Activated CD4-positive, alpha-beta T cell treated with anti-CD3 and anti-CD28 coated beads for 48 hours (primary cell): Measurements from ENCODE around the gene LIPC.

ENCODE experiments used
- DNase-seq: peaks from one replicate; pipeline ENCODE4 v3.0.0-alpha.2; 2020

Gene LIPC

GRCh38 chr15:58501006-58501405 lies 69.2 kb downstream of the LIPC start:
- DNase-seq, result no peak

- no peak for DNase-seq
Observed at GRCh38 chr15:58501636-58502188, 69.9 kb downstream of the LIPC start.

- DNase-seq, result no peak
Observed at GRCh38 chr15:58503139-58504027, 71.6 kb downstream of the LIPC start.

- no peak for DNase-seq
Observed at GRCh38 chr15:58504674-58505234, 73.0 kb downstream of the LIPC start.

- no peak for DNase-seq
Observed at GRCh38 chr15:58505581-58505980, 73.8 kb downstream of the LIPC start.

- DNase-seq, result no peak
Observed at GRCh38 chr15:58506064-58506490, 74.3 kb downstream of the LIPC start.

- DNase-seq, result no peak
Observed at GRCh38 chr15:58506783-58507668, 75.2 kb downstream of the LIPC start.

GRCh38 chr15:58509556-58509955 lies 77.8 kb downstream of the LIPC start:
- DNase-seq, result no peak

GRCh38 chr15:58510715-58511598 lies 79.2 kb downstream of the LIPC start:
- no peak for DNase-seq

- no peak for DNase-seq
Observed at GRCh38 chr15:58511599-58511987, 79.8 kb downstream of the LIPC start.

- DNase-seq, result no peak
Observed at GRCh38 chr15:58512522-58512921, 80.7 kb downstream of the LIPC start.

- no peak for DNase-seq
Observed at GRCh38 chr15:58513008-58513407, 81.2 kb downstream of the LIPC start.

- DNase-seq, result no peak
Observed at GRCh38 chr15:58513726-58514336, 82.0 kb downstream of the LIPC start.

GRCh38 chr15:58515807-58516206 lies 84.0 kb downstream of the LIPC start:
- peak; percentile 41 for DNase-seq

GRCh38 chr15:58517252-58517681 lies 85.5 kb downstream of the LIPC start:
- DNase-seq, result peak; percentile 37

GRCh38 chr15:58517682-58518525 lies 86.1 kb downstream of the LIPC start:
- DNase-seq, result peak; percentile 23

GRCh38 chr15:58518626-58519025 lies 86.8 kb downstream of the LIPC start:
- no peak for DNase-seq

GRCh38 chr15:58519516-58519915 lies 87.7 kb downstream of the LIPC start:
- DNase-seq, result no peak

GRCh38 chr15:58520464-58520863 lies 88.7 kb downstream of the LIPC start:
- DNase-seq, result no peak

GRCh38 chr15:58520936-58521292 lies 89.1 kb downstream of the LIPC start:
- no peak for DNase-seq
